Measurements from ENCODE around the gene KLHL22.
"Not testable (repeated sequence)": the region's sequence is repeated elsewhere in the genome, so short reads cannot be mapped to it uniquely, and the experiment has no call there.

Gene KLHL22

GRCh38 chr22:20457506-20458240 is 37.9 kb downstream of the KLHL22 start:
- Mint-ChIP-seq H3K36me3 (ENCODE audit: low read depth) (peaks cover 19% of the 10 kb centered on the region), H3K4me1 (ENCODE audit: low read depth) (peaks cover 19% of the 10 kb centered on the region), H3K9me3 (no peaks in the 10 kb centered on the region), H3K27me3 (no peaks in the 10 kb centered on the region), H3K4me3 (no peak overlapping the region), H3K27ac (no peak overlapping the region)

- H3K27me3 Mint-ChIP-seq = no peaks in the 10 kb centered on the region
- H3K27ac Mint-ChIP-seq = no peak overlapping the region
- peaks cover 15% of the 10 kb centered on the region for H3K4me1 Mint-ChIP-seq (ENCODE audit: low read depth)
- no peaks in the 10 kb centered on the region for H3K9me3 Mint-ChIP-seq
- peaks cover 19% of the 10 kb centered on the region for H3K36me3 Mint-ChIP-seq (ENCODE audit: low read depth)
- H3K4me3 Mint-ChIP-seq = no peak overlapping the region
Measured at GRCh38 chr22:20456722-20457076, 38.9 kb downstream of the KLHL22 start.

GRCh38 chr22:20456064-20456721 is 39.4 kb downstream of the KLHL22 start:
- Mint-ChIP-seq H3K4me1 (ENCODE audit: low read depth) (peaks cover 15% of the 10 kb centered on the region), H3K36me3 (ENCODE audit: low read depth) (peaks cover 19% of the 10 kb centered on the region), H3K27me3 (no peaks in the 10 kb centered on the region), H3K27ac (no peak overlapping the region), H3K4me3 (no peak overlapping the region), H3K9me3 (no peaks in the 10 kb centered on the region)

GRCh38 chr22:20455709-20456063 is 39.9 kb downstream of the KLHL22 start:
- peaks cover 19% of the 10 kb centered on the region for H3K36me3 Mint-ChIP-seq (ENCODE audit: low read depth)
- H3K27ac Mint-ChIP-seq = no peak overlapping the region
- H3K4me1 Mint-ChIP-seq (ENCODE audit: low read depth) = peaks cover 15% of the 10 kb centered on the region
- no peak overlapping the region for H3K4me3 Mint-ChIP-seq
- no peaks in the 10 kb centered on the region for H3K9me3 Mint-ChIP-seq
- no peaks in the 10 kb centered on the region for H3K27me3 Mint-ChIP-seq

GRCh38 chr22:20453222-20453621 is 42.4 kb downstream of the KLHL22 start:
- no peak overlapping the region for H3K4me3 Mint-ChIP-seq
- no peaks in the 10 kb centered on the region for H3K27me3 Mint-ChIP-seq
- no peaks in the 10 kb centered on the region for H3K9me3 Mint-ChIP-seq
- peaks cover 11% of the 10 kb centered on the region for H3K36me3 Mint-ChIP-seq (ENCODE audit: low read depth)
- peaks cover 11% of the 10 kb centered on the region for H3K4me1 Mint-ChIP-seq (ENCODE audit: low read depth)
- no peak overlapping the region for H3K27ac Mint-ChIP-seq

- no peak overlapping the region for H3K27ac Mint-ChIP-seq
- peaks cover 11% of the 10 kb centered on the region for H3K4me1 Mint-ChIP-seq (ENCODE audit: low read depth)
- H3K9me3 Mint-ChIP-seq = no peaks in the 10 kb centered on the region
- H3K27me3 Mint-ChIP-seq = no peaks in the 10 kb centered on the region
- H3K4me3 Mint-ChIP-seq = no peak overlapping the region
- H3K36me3 Mint-ChIP-seq (ENCODE audit: low read depth) = peaks cover 11% of the 10 kb centered on the region
Measured at GRCh38 chr22:20451920-20452319, 43.7 kb downstream of the KLHL22 start.

GRCh38 chr22:20451129-20451778 is 44.3 kb downstream of the KLHL22 start:
- not testable (repeated sequence) for H3K9me3 Mint-ChIP-seq; H3K27ac Mint-ChIP-seq; H3K4me1 Mint-ChIP-seq (ENCODE audit: low read depth); H3K4me3 Mint-ChIP-seq; H3K27me3 Mint-ChIP-seq
- peaks cover 11% of the 10 kb centered on the region for H3K36me3 Mint-ChIP-seq (ENCODE audit: low read depth)

- H3K36me3 Mint-ChIP-seq (ENCODE audit: low read depth) = peaks cover 4% of the 10 kb centered on the region
- no peaks in the 10 kb centered on the region for H3K9me3 Mint-ChIP-seq
- no peak overlapping the region for H3K4me3 Mint-ChIP-seq
- H3K4me1 Mint-ChIP-seq (ENCODE audit: low read depth) = peaks cover under 1% of the 10 kb centered on the region
- no peaks in the 10 kb centered on the region for H3K27me3 Mint-ChIP-seq
- no peak overlapping the region for H3K27ac Mint-ChIP-seq
Measured at GRCh38 chr22:20450551-20450906, 45.1 kb downstream of the KLHL22 start.

- peaks cover 4% of the 10 kb centered on the region for H3K36me3 Mint-ChIP-seq (ENCODE audit: low read depth)
- H3K27ac Mint-ChIP-seq = no peak overlapping the region
- H3K4me1 Mint-ChIP-seq (ENCODE audit: low read depth) = no peaks in the 10 kb centered on the region
- H3K27me3 Mint-ChIP-seq = no peaks in the 10 kb centered on the region
- H3K9me3 Mint-ChIP-seq = no peaks in the 10 kb centered on the region
- no peak overlapping the region for H3K4me3 Mint-ChIP-seq
Measured at GRCh38 chr22:20449819-20450550, 45.6 kb downstream of the KLHL22 start.

GRCh38 chr22:20448630-20449029 is 47.0 kb downstream of the KLHL22 start:
- no peaks in the 10 kb centered on the region for H3K4me1 Mint-ChIP-seq (ENCODE audit: low read depth)
- no peak overlapping the region for H3K4me3 Mint-ChIP-seq
- peaks cover 10% of the 10 kb centered on the region for H3K36me3 Mint-ChIP-seq (ENCODE audit: low read depth)
- H3K27ac Mint-ChIP-seq = no peak overlapping the region
- no peaks in the 10 kb centered on the region for H3K27me3 Mint-ChIP-seq
- H3K9me3 Mint-ChIP-seq = no peaks in the 10 kb centered on the region

GRCh38 chr22:20446383-20446970 is 49.1 kb downstream of the KLHL22 start:
- no peaks in the 10 kb centered on the region for H3K9me3 Mint-ChIP-seq
- no peaks in the 10 kb centered on the region for H3K27me3 Mint-ChIP-seq

GRCh38 chr22:20444325-20444724 is 51.3 kb downstream of the KLHL22 start:
- Mint-ChIP-seq H3K4me1 (ENCODE audit: low read depth) (no peaks in the 10 kb centered on the region), H3K27me3 (no peaks in the 10 kb centered on the region), H3K27ac (no peak overlapping the region), H3K9me3 (no peaks in the 10 kb centered on the region), H3K4me3 (no peak overlapping the region), H3K36me3 (ENCODE audit: low read depth) (peaks cover 15% of the 10 kb centered on the region)

More at GRCh38 chr22:20446383-20446970, 49.1 kb downstream of the KLHL22 start:
- Mint-ChIP-seq H3K4me1 (ENCODE audit: low read depth) (no peaks in the 10 kb centered on the region), H3K4me3 (no peak overlapping the region), H3K36me3 (ENCODE audit: low read depth) (peaks cover 15% of the 10 kb centered on the region), H3K27ac (no peak overlapping the region)

GRCh38 chr22:20442485-20443284 is 52.9 kb downstream of the KLHL22 start:
- peaks cover 15% of the 10 kb centered on the region for H3K36me3 Mint-ChIP-seq (ENCODE audit: low read depth)
- peaks cover 7% of the 10 kb centered on the region for H3K27me3 Mint-ChIP-seq
- H3K4me3 Mint-ChIP-seq = no peak overlapping the region
- no peak overlapping the region for H3K27ac Mint-ChIP-seq
- no peaks in the 10 kb centered on the region for H3K9me3 Mint-ChIP-seq
- H3K4me1 Mint-ChIP-seq (ENCODE audit: low read depth) = no peaks in the 10 kb centered on the region

Measured in stimulated activated naive CD8-positive, alpha-beta T cell treated with anti-CD3 and anti-CD28 coated beads, Interleukin-15, Interleukin-2, amounts not matched to agents 100 ng/mL and 50 ng/mL, for 24 hours (primary cell).